ENCODE results near the gene UHRF1.

DNA sequence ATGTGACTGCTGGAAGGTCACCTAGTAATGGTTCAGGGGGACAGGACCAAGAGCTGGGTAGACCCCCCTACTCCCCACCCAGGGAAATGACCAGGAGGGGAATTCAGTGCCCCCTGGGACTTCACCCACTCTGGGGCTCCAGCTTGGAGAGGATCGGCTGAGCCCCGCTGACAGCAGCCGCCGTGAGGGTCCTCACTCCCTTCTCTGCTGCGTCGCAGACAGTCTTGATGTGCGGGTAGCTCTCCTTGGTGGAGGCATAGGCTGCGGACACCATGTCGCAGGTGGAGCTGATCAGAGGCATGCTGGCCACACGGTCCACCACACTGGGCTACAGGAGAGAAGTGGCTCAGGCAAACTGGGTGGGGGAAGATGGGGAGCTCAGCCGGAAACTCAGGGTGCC is 49.6 kb upstream of the UHRF1 start:
- TF ChIP-seq, protein P1, sequence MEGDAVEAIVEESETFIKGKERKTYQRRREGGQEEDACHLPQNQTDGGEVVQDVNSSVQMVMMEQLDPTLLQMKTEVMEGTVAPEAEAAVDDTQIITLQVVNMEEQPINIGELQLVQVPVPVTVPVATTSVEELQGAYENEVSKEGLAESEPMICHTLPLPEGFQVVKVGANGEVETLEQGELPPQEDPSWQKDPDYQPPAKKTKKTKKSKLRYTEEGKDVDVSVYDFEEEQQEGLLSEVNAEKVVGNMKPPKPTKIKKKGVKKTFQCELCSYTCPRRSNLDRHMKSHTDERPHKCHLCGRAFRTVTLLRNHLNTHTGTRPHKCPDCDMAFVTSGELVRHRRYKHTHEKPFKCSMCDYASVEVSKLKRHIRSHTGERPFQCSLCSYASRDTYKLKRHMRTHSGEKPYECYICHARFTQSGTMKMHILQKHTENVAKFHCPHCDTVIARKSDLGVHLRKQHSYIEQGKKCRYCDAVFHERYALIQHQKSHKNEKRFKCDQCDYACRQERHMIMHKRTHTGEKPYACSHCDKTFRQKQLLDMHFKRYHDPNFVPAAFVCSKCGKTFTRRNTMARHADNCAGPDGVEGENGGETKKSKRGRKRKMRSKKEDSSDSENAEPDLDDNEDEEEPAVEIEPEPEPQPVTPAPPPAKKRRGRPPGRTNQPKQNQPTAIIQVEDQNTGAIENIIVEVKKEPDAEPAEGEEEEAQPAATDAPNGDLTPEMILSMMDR (IDR thresholded peaks at IDR 0.05): no peak
- TF ChIP-seq POLR2A (IDR thresholded peaks at IDR 0.05): no peak
- no peak for TF ChIP-seq EP300 (IDR thresholded peaks at IDR 0.05)
